Ectodermal cell (in vitro differentiated cells): ENCODE data around the gene DOCK11. TPM values are rescaled to one million over a fixed set of nuclear protein-coding genes. Genes with fewer than 3 reads are reported as not detected.
"Not testable (repeated sequence)": the region's sequence is repeated elsewhere in the genome, so short reads cannot be mapped to it uniquely, and the experiment has no call there.

Source experiments
- H3K27ac ChIP-seq: 2 replicates; pipeline ENCODE4 v1.7.0; 2013; ENCODE audit warnings: mild to moderate bottlenecking, low read depth, low read length; ENCODE audit not compliant: insufficient read depth, poor library complexity, severe bottlenecking
- H3K27me3 ChIP-seq: 2 replicates; pipeline ENCODE4 v1.7.0; 2013; ENCODE audit warnings: mild to moderate bottlenecking, low read length; ENCODE audit not compliant: insufficient read depth, control insufficient read depth, poor library complexity, severe bottlenecking
- H3K36me3 ChIP-seq: one replicate; pipeline ENCODE4 v1.7.0; 2013; ENCODE audit warnings: low read length; ENCODE audit not compliant: control insufficient read depth, insufficient read depth
- H3K4me1 ChIP-seq: one replicate; pipeline ENCODE4 v1.7.0; 2013; ENCODE audit warnings: low read length; ENCODE audit not compliant: control insufficient read depth, insufficient read depth
- H3K4me3 ChIP-seq: 2 replicates; pipeline ENCODE4 v1.7.0; 2013; ENCODE audit warnings: low read depth, low read length, control low read depth; ENCODE audit not compliant: insufficient read depth
- H3K9me3 ChIP-seq: 2 replicates; pipeline ENCODE4 v1.7.0; 2013; ENCODE audit warnings: mild to moderate bottlenecking, low read length, moderate library complexity; ENCODE audit not compliant: control insufficient read depth
- WGBS, 2 experiments: methylation state at CpG; one replicate each; pipeline ENCODE4 v1.1.7; 2013; ENCODE audit warnings: missing lambda C conversion rate in 2 of 2; 5-methylcytosine and 5-hydroxymethylcytosine counted together
- polyA plus RNA-seq, 4 experiments: library from polyadenylated mRNA; stranded (reverse); fragments of 50-300 nt; gene quantifications; one replicate each; pipeline ENCODE4 v1.2.3, GENCODE V29; 2013

Gene DOCK11
- polyA plus RNA-seq (2013, experiment 1 of 4) = 26.5 TPM
- polyA plus RNA-seq (2013, experiment 2 of 4) = 26.3 TPM
- 16.2 TPM for polyA plus RNA-seq (2013, experiment 3 of 4)
- polyA plus RNA-seq (2013, experiment 4 of 4) = 21.7 TPM

DNA sequence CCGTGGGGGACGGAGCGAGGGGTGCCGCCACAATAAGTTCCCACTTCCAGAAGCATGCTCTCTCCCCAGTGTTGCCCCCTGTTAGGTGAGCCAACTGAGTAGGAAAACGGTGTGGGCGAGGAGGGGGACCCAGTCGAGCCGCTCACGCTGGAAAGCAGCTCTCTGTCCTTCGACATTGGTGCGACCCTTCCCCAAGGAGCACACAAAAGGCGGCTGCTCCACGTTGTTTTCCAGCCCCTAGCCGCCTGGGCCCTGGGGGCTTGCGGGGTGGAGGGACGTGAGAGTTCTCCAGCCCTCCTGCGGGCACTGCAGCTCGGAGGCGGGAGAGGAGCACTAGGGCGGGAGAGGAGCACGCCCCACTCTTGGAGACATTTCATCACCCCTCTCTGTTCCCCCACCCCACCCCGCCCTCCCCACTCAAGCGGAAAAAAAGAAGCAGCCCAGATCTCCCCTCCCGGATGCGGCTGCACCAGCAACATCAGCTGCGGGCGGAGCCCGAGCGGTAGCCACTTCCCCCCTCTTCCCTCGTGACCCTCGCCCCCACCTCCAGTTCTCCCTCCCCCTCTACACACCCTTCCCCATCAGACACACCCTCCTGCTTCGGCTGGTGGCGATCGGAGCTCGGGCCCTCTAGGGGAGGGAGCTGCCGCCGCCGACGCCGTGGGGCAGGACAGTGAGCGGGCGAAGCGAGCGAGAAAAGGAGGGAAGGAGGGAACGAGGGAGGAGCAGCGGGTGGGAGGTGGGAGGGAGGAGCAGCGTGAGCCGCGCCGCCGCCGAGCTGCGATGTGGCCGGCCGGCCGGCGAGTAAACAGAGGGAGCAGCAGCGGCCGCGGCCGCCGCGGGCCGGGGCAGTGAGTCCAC, at the start of gene DOCK11:
DOCK11 (plus strand) TSS at position 755 of the 861 bp plus-strand sequence. CDS start 157 bp downstream, outside the sequence.
- Histone ChIP-seq H3K9me3 (no peaks in the 10 kb centered on the region), H3K27ac (no peak within 1 kb of the TSS), H3K27me3 (peaks cover 12% of the 10 kb centered on the region), H3K4me3 (peak within 1 kb of the TSS; percentile 56), H3K4me1 (peaks cover 11% of the 10 kb centered on the region), H3K36me3 (no peaks in the 10 kb centered on the region)
- 2% methylated on average over 61 to 63 of the region's 64 CpGs for WGBS, 2 experiments

GRCh38 chrX:118448273-118448783, 47.3 kb upstream of the DOCK11 start:
- Histone ChIP-seq H3K9me3 (no peaks in the 10 kb centered on the region), H3K36me3 (no peaks in the 10 kb centered on the region), H3K27me3 (no peaks in the 10 kb centered on the region), H3K4me1 (no peaks in the 10 kb centered on the region), H3K27ac (no peak overlapping the region), H3K4me3 (no peak overlapping the region)
- 91 to 95% methylated on average over 3 of the region's 3 CpGs for WGBS, 2 experiments

DNA sequence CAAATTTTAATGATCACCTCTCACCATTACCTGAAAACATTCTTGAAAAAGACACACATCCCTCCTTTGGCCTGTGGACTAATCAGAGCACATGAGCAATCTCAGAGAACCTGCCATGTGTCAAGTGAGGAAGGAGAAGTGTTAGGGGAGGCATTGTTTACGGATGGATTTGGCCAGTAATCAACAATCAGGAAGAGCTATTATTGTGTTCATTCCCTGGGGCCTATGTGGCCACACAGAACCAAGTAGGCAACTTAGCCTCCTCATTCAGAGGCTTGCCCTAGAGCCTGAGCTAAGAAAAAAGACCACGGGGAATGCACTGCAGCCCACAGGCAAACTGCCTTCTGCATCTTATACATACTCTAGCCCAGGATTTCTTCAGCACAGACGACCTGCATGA, 40.6 kb upstream of the DOCK11 start:
- 57 to 61% methylated on average over 3 of the region's 3 CpGs for WGBS, 2 experiments
- Histone ChIP-seq H3K4me3 (no peak overlapping the region), H3K27me3 (no peaks in the 10 kb centered on the region), H3K27ac (no peak overlapping the region), H3K36me3 (no peaks in the 10 kb centered on the region), H3K9me3 (no peaks in the 10 kb centered on the region), H3K4me1 (no peaks in the 10 kb centered on the region)

- Histone ChIP-seq H3K27ac (no peak overlapping the region), H3K27me3 (no peaks in the 10 kb centered on the region), H3K4me1 (no peaks in the 10 kb centered on the region), H3K9me3 (no peaks in the 10 kb centered on the region), H3K4me3 (no peak overlapping the region), H3K36me3 (no peaks in the 10 kb centered on the region)
- 37 to 39% methylated on average over 3 to 4 of the region's 4 CpGs for WGBS, 2 experiments
These were observed 36.1 kb upstream of the DOCK11 start for GRCh38 chrX:118459494-118459893.

GRCh38 chrX:118464501-118464900, 31.1 kb upstream of the DOCK11 start:
- H3K27me3 ChIP-seq = no peaks in the 10 kb centered on the region
- no peaks in the 10 kb centered on the region for H3K9me3 ChIP-seq
- no peaks in the 10 kb centered on the region for H3K4me1 ChIP-seq
- 94 to 100% methylated on average over 3 to 6 of the region's 6 CpGs for WGBS, 2 experiments
- H3K4me3 ChIP-seq = no peak overlapping the region
- H3K36me3 ChIP-seq = no peaks in the 10 kb centered on the region
- H3K27ac ChIP-seq = no peak overlapping the region

DNA sequence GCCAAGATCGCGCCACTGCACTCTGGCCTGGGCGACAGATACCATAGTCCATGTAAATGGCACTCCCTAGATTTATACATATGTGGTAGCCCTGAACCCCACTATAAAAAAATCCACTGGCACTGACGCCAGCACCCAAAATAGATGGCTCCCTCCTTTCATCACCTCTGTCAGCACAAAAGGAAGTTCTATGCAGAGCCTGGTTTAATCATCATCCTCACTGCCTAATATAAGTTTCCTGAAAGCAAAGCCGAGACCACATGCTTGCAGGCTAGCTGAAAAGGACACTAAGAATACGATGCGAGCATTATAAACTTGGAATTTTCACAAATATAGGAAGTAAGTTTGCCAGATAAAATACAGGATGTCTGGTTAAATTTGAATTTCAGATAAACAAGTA, 27.5 kb upstream of the DOCK11 start:
- no peaks in the 10 kb centered on the region for H3K27me3 ChIP-seq
- no peaks in the 10 kb centered on the region for H3K36me3 ChIP-seq
- no peak overlapping the region for H3K27ac ChIP-seq
- H3K4me3 ChIP-seq = no peak overlapping the region
- H3K9me3 ChIP-seq = no peaks in the 10 kb centered on the region
- 85 to 96% methylated on average over 7 of the region's 7 CpGs for WGBS, 2 experiments
- no peaks in the 10 kb centered on the region for H3K4me1 ChIP-seq

GRCh38 chrX:118470721-118471347, 24.8 kb upstream of the DOCK11 start:
- H3K27me3 ChIP-seq, H3K36me3 ChIP-seq, H3K9me3 ChIP-seq, H3K4me3 ChIP-seq, H3K4me1 ChIP-seq, H3K27ac ChIP-seq: not testable (repeated sequence)
- 88 to 97% methylated on average over 5 of the region's 5 CpGs for WGBS, 2 experiments

GRCh38 chrX:118474586-118474985, 21.0 kb upstream of the DOCK11 start:
- Histone ChIP-seq H3K36me3 (no peaks in the 10 kb centered on the region), H3K4me3 (no peak overlapping the region), H3K27me3 (no peaks in the 10 kb centered on the region), H3K4me1 (no peaks in the 10 kb centered on the region), H3K9me3 (no peaks in the 10 kb centered on the region), H3K27ac (no peak overlapping the region)
- 87 to 96% methylated on average over 6 of the region's 6 CpGs for WGBS, 2 experiments

DNA sequence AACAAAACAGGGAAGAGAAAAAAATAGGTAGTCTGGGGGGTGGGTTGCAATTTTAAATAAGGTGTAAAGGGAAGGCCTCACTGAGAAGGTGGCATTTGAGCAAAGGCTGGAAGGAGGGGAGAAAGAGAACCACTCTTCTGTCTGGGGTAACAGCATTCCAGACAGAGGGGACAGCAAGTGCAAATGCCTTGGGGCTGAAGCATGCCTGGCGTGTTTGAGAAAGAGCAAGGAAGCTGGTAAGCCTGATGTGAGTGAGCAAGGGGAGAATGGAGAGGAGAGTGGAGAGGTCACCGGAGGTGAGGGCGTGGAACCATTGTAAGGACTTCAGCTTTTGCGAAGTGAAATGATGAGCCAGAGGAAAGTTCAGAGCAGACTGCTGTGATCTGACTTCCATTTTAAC, 19.7 kb upstream of the DOCK11 start:
- Histone ChIP-seq H3K4me3 (no peak overlapping the region), H3K27me3 (no peaks in the 10 kb centered on the region), H3K27ac (no peak overlapping the region), H3K36me3 (no peaks in the 10 kb centered on the region), H3K4me1 (no peaks in the 10 kb centered on the region), H3K9me3 (no peaks in the 10 kb centered on the region)
- 89 to 90% methylated on average over 4 of the region's 4 CpGs for WGBS, 2 experiments

GRCh38 chrX:118480172-118480571, 15.4 kb upstream of the DOCK11 start:
- Histone ChIP-seq H3K27me3 (no peaks in the 10 kb centered on the region), H3K27ac (no peak overlapping the region), H3K4me3 (no peak overlapping the region), H3K4me1 (no peaks in the 10 kb centered on the region), H3K9me3 (no peaks in the 10 kb centered on the region), H3K36me3 (no peaks in the 10 kb centered on the region)
- 100% methylated on average over 1 of the region's 1 CpG; no CpG with 5 or more reads in 1 of the 2 experiments for WGBS, 2 experiments
